Thyroid gland (tissue), 4 donors: ENCODE results near the gene ATRX.

Experiments
- CTCF ChIP-seq, 6 experiments: fragments of 200-600 bp in 3 of 6; fragments of 450-650 bp in 3 of 6; sonication (generic) in 3 of 6; IDR thresholded peaks; one replicate each; pipeline ENCODE4 v1.5.1; 2016 to 2019; ENCODE audit warnings: antibody characterized with exemption in 6 of 6, mild to moderate bottlenecking in 2 of 6, inconsistent platforms in 1 of 6, moderate library complexity in 1 of 6
- POLR2A ChIP-seq, 2 donors: fragments of 450-650 bp; IDR thresholded peaks; one replicate each; pipeline ENCODE4 v1.6.1; 2017; ENCODE audit warnings: antibody characterized with exemption in 2 of 2, mild to moderate bottlenecking in 2 of 2, moderate library complexity in 1 of 2

- no peak for TF ChIP-seq POLR2A (IDR thresholded peaks at IDR 0.05)
- no peak for TF ChIP-seq CTCF (IDR thresholded peaks at IDR 0.05)
Observed at GRCh38 chrX:77622233-77622632, 163.8 kb downstream of the ATRX start.
